ENCODE data around the gene POLD1.

Gene POLD1

DNA sequence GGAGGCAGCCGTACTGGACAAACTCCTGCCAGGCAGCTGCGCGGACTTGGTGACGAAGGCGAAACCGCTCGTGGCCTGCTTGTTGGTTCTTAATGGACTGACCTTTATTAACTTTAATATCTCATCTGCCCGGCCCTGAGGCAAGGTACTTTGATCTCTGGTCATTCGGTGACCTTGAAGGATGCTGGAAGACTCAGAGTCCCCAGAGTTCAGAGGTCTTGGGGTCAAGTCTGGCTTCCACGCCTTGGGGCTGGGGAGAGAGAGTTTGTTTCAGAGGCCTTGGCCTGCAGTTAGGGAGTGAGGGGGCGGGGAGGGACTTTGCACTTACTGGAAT, 82.5 kb downstream of the POLD1 start:
- no peak for DNase-seq (ENCODE audit: low spot score)

DNA sequence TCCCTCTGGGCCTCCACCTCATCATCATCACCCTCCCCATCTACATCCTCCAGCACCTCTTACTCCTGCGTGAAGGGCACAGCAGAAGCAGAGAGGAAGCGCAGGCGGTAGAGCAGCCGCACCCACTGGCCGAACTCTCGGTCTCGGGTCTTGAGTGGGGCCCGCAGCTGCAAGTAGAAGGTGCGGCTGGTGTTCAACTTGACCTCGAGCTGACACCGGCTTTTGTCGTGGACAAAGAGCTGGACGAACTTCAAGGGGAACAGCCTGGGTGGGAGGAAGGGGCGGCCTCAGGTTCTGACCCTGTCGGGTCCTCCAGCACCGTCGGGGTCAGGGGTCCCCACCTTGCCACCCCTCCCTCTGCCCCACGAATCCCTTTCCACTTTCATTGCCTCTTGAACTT, 83.4 kb downstream of the POLD1 start:
- DNase-seq (ENCODE audit: low spot score): no peak

Data from pons (tissue), 1 donor.